ENCODE data around the gene FAM25G.

Gene FAM25G

GRCh38 chr10:47445720-47446119 is 45.8 kb downstream of the FAM25G start:
- DNase-seq, result no peak

- DNase-seq, result no peak
Observed at GRCh38 chr10:47444047-47444446, 47.5 kb downstream of the FAM25G start.

- no peak for DNase-seq
Observed at GRCh38 chr10:47443145-47443544, 48.4 kb downstream of the FAM25G start.

GRCh38 chr10:47442351-47442750 is 49.1 kb downstream of the FAM25G start:
- DNase-seq, result no peak

- DNase-seq, result no peak
Observed at GRCh38 chr10:47441938-47442337, 49.6 kb downstream of the FAM25G start.

- no peak for DNase-seq
Observed at GRCh38 chr10:47440207-47440606, 51.3 kb downstream of the FAM25G start.

GRCh38 chr10:47438857-47439474 is 52.5 kb downstream of the FAM25G start:
- DNase-seq, result no peak
